Myocyte (in vitro differentiated cells): ENCODE data around the gene DGKI. TPM values are rescaled to one million over a fixed set of nuclear protein-coding genes. Genes with fewer than 3 reads are reported as not detected.
"Not testable (repeated sequence)": the region's sequence is repeated elsewhere in the genome, so short reads cannot be mapped to it uniquely, and the experiment has no call there.

Experiments used
- DNase-seq: peaks from one replicate; pipeline ENCODE4 v3.0.0-alpha.2; 2012; ENCODE audit warnings: low read depth
- total RNA-seq: library from RNA; depleted of rRNA; stranded (reverse); fragments of >200 nt; gene quantifications from 2 replicates; pipeline ENCODE4 v1.2.3, GENCODE V29; 2014

Gene DGKI
- total RNA-seq, 1 donor from 2014 or later, result 7.9 TPM

DNA sequence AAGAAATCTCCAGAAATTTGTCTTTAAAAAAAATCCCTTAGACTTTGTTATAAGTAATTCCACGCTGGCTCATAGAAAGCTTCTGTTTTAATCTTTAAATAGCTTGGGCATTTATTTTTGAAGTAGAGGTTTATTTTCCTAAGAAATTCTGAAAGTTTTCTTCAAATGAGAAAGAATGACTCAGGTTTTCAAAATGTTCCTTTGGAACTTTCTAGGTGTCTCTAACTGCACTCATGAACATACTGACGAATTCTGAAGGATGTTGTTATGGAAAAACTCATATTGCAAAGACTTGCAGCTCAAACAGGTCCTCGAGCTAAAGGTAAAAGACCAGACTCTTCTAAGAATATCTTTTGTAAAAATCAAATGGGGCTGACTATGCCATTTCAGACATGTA, 10.7 kb downstream of the DGKI start:
- DNase-seq, result no peak

GRCh38 chr7:137835486-137836112, 11.2 kb downstream of the DGKI start:
- no peak for DNase-seq

- DNase-seq, result no peak
Measured at GRCh38 chr7:137834552-137834951, 12.2 kb downstream of the DGKI start.

DNA sequence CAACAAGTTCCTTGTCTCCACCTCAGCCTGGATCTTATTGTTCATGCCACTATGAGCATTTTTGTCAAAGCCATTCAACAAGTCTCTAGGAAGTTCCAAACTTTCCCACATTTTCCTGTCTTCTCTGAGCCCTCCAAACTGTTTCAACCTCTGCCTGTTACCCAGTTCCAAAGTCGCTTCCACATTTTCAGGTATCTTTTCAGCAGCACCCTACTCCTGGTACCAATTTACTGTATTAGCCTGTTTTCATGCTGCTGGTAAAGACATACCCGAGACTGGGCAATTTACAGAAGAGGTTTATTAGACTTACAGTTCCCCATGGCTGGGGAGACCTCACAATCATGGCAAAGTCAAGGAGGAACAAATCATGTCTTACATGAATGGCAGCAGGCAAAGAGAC, 13.8 kb downstream of the DGKI start:
- not testable (repeated sequence) for DNase-seq

DNA sequence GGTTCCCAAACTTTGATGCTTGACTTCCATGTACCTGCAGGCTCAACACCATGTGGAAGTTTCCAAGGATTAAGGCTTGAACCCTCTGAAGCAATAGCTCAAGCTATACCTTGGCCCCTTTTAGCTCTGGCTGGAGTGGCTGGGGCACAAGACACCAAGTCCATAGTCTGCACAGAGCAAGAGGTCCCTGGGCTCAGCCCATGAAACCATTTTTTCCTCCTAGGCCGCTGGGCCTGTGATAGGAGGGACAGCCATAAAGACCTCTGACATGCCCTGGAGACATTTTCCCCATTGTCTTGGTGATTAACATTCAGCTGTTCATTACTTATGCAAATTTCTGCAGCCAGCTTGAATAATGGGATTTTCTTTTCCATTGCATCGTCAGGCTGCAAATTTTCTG, 14.4 kb downstream of the DGKI start:
- no peak for DNase-seq

GRCh38 chr7:137831555-137831954, 15.2 kb downstream of the DGKI start:
- not testable (repeated sequence) for DNase-seq

- DNase-seq, result no peak
Measured at GRCh38 chr7:137829337-137829992, 17.3 kb downstream of the DGKI start.

DNA sequence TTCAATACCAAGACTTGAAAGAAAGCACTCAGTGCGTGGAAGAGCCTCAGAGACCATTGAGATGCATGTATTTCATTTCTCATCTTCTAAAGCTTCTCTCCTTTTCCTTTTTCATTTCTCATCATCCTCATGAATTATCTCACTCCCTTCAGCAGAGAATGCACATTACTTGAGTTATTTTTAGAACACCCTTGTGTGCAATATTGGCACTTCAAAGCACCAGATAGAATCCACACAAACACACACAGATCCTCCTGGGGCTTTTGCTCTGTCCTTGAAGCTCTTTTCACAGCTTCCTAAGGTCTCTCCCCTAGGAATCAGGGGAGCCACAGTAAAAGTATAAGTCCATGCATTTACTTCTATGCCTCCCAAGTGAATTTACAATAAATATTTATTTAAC, 18.3 kb downstream of the DGKI start:
- DNase-seq, result peak; percentile 16

DNA sequence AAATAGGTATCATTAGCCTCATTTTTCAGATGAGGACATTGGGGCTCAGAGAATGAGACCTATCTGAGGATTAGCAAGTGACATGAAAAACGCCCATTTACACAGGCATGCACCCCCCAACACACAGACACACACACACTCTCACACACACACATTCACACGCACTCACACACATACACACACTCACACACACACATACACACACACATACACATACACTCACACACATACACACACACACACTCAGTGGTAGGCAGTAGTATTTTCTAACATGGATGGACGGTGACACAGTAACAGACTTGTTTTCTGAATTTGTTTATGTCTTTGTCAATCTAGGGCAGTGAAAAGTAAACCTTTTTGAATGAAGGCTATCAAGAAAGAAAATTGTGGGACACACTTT, 21.3 kb downstream of the DGKI start:
- no peak for DNase-seq

DNA sequence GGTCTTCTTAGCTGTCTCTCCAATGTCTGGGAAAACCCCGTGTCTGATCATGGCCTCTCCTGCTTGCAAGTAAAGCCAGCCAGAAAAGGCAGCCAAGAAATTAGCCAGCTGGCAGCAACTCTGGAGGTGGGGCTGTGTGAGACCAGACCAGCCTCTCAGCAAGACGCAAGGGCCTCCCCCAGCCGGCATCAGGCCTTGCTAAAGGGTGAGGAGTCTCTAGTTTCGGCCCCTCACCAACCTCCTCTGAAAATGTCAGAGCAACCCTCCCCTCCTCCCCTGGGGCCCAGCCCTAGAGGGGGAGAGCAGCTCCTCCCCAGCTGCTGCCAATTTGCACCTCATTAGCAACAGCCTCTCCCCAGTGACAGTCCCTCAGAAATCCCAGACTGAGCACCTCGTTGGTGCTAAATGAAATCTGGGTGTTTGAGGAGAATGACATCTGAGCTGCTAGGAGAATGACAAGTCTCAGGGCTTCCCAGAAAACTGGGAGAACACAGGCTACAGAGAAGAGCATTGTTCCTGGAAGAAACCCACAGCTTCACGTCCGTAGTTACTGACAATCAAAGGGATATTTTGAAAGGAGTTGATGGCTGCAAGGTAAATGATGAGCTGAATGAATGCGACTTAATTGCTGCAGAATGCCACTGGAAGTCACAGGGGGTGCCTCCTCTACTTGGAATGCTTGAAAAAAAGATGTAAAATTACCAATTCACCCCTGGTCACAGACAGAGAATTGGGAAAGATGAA, 25.9 kb downstream of the DGKI start:
- peak; percentile 50 for DNase-seq

- DNase-seq, result no peak
Measured at GRCh38 chr7:137820156-137820555, 26.6 kb downstream of the DGKI start.

- peak; percentile 53 for DNase-seq
Measured at GRCh38 chr7:137818036-137818435, 28.7 kb downstream of the DGKI start.

DNA sequence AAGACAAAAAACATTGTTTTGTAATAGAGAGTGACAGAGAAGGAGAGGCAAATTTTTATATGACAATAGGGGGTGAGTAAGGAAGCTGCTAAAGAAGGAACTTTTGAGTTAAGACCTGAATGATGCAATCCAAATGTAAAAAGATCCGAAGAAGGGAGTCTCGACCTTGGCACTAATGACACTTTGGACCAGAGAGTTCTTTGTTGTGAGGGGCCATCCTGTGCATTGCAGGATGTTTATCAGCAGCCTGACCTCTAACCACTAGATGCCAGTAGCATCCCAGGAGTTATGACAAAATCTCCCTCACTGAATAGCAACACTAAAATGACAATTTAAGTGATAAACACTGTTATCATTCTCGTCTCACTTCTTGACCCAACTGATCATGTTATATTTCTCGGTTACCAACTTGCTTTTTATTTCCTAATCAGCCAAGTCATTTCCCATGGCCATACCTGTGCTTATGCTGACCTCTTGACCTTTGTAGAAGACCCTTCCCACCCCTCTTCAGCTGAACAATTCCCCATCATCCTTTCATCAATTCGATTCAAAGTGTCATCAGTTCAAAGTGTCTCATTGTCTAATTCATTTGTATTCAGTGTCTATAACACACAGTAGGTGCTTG, 30.0 kb downstream of the DGKI start:
- peak; percentile 48 for DNase-seq

DNA sequence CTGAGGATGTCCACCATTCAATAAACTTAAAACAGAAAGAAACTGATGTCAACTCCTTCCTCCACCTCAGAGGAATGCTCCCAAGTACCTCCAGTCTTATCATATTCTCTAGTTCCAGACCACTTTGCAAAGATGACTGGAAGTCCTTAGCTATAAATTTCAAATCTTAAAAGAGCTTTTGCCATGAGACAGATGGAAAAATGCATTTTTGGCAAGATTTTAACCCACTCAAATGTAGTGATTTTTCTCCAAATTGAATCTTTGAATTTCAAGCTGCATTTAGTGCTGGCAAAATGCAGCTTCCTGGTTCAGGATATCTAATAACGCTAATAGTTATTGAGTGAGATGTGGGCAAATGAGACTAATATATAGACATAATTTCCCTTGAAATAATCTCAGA, 33.2 kb downstream of the DGKI start:
- DNase-seq, result no peak

DNA sequence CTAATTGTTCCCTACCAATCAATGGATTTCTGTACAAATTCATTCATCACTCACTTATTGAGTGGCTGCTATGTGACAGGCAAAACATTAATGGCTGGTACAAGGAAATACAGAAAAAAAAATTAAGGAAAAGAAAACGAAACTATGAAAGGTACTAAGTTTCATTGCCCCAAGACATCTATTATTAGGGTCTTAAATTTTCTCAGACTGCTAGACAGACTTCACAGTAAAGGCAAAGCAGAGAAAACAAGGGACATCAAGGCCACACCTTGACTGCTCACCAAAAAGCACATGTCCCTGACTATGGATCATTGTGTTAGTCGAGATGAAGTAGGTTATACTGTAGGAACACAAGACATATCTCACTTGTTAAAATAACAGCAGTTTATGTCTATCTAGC, 36.5 kb downstream of the DGKI start:
- DNase-seq, result no peak

- DNase-seq, result no peak
Measured at GRCh38 chr7:137804836-137805235, 41.9 kb downstream of the DGKI start.

DNA sequence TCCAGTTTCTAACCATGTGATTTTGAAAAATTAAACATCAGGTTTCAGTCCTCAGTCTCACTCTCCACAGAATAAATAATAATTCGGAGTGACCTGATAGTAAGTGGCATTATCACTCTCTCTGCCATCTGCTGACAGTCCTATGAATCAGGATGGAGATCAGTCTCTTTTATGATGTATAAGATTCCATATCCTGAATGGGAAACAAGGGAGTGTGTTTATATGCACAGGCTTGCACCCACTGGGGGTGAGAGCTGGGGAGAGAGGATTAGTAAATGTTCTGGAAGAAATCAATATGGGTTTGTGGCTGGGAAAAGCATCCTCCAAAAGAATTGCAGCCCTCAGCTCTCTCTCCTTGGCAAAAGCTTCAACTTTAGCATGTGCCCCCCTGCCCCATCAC, 45.3 kb downstream of the DGKI start:
- no peak for DNase-seq

GRCh38 chr7:137801003-137801402, 45.8 kb downstream of the DGKI start:
- DNase-seq, result peak; percentile 49

- DNase-seq, result no peak
Measured at GRCh38 chr7:137798073-137798763, 48.6 kb downstream of the DGKI start.

GRCh38 chr7:137795211-137795610, 51.6 kb downstream of the DGKI start:
- DNase-seq, result no peak

DNA sequence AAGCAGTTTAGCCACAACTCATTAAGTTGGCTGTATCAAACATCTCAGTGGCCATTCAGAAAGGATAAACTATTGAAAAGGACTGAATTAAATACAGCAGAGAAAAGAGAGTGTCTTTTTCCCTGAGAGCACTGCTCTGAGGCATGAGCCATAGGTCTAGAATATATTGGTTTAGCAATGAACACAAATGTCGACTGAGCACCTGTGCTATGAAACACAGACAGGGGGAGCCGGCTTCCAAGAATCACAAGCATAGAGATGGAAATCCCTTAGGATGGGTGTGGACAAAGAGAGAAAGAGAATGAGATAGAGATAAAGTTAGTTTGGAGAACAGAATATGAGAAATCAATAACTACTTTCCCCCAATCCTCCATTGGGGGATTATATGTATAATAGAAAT, 54.8 kb downstream of the DGKI start:
- no peak for DNase-seq

DNA sequence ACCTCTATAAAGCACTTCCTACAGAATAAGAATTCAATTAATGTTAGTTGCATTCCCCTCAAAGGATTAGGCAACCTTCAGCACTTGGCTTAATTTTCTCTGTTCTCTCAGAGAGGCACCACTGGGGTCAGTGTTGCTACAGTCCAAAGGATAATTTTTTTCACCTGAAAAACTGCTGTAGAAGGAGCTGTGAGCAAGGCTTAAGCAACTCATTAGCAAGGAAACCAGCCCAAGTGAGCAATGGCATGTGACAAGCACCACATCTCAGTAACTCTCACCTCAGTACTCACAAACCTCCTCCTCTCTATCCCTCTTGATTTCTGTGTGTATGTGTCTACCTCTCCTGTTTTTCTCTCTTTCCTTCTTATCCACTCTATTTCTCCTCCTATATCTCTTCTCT, 55.9 kb downstream of the DGKI start:
- no peak for DNase-seq
